ENCODE results near the gene MRPL20.
"Not testable (repeated sequence)": the region's sequence is repeated elsewhere in the genome, so short reads cannot be mapped to it uniquely, and the experiment has no call there.

Gene MRPL20

GRCh38 chr1:1425753-1426495 lies 18.8 kb upstream of the MRPL20 start:
- DNase-seq, result no peak

- DNase-seq, result no peak
Observed at GRCh38 chr1:1425426-1425752, 18.3 kb upstream of the MRPL20 start.

- DNase-seq, result no peak
Observed at GRCh38 chr1:1424707-1425106, 17.6 kb upstream of the MRPL20 start.

- no peak for DNase-seq
Observed at GRCh38 chr1:1423245-1423597, 16.1 kb upstream of the MRPL20 start.

GRCh38 chr1:1422465-1423244 lies 15.6 kb upstream of the MRPL20 start:
- no peak for DNase-seq

GRCh38 chr1:1421907-1422464 lies 14.9 kb upstream of the MRPL20 start:
- no peak for DNase-seq

- DNase-seq, result no peak
Observed at GRCh38 chr1:1421147-1421906, 14.2 kb upstream of the MRPL20 start, which contains the start of gene ANKRD65. Gene ANKRD65, minus strand, starts transcription at chr1:1421276. Its CDS starts 271 bp downstream, at chr1:1421005.

GRCh38 chr1:1420654-1421141 lies 13.6 kb upstream of the MRPL20 start:
- DNase-seq, result no peak

- no peak for DNase-seq
Observed at GRCh38 chr1:1419813-1420653, 12.9 kb upstream of the MRPL20 start.

- no peak for DNase-seq
Observed at GRCh38 chr1:1419363-1419812, 12.3 kb upstream of the MRPL20 start.

GRCh38 chr1:1418464-1419362 lies 11.6 kb upstream of the MRPL20 start:
- no peak for DNase-seq

GRCh38 chr1:1417825-1418463 lies 10.9 kb upstream of the MRPL20 start:
- DNase-seq, result not testable (repeated sequence)

- not testable (repeated sequence) for DNase-seq
Observed at GRCh38 chr1:1417396-1417795, 10.3 kb upstream of the MRPL20 start.

GRCh38 chr1:1415751-1416150 lies 8.7 kb upstream of the MRPL20 start:
- no peak for DNase-seq

- not testable (repeated sequence) for DNase-seq
Observed at GRCh38 chr1:1412311-1412902, 5.3 kb upstream of the MRPL20 start.

GRCh38 chr1:1411626-1412025 lies 4.5 kb upstream of the MRPL20 start:
- no peak for DNase-seq

- DNase-seq, result not testable (repeated sequence)
Observed at GRCh38 chr1:1410238-1410637, 3.1 kb upstream of the MRPL20 start.

GRCh38 chr1:1407636-1408318 lies 684 bp upstream of the MRPL20 start:
- peak in 1 of 5 donors; percentile 23 for DNase-seq

GRCh38 chr1:1406101-1406820 lies 832 bp downstream of the MRPL20 start:
- no peak for DNase-seq
